GM21423 (cell line): Measurements from ENCODE around the gene SIPA1.

Source experiments
- ATAC-seq: cut with Tn5 transposase; IDR thresholded peaks from one replicate; pipeline ENCODE4 v1.9.1; 2021; ENCODE audit warnings: mild to moderate bottlenecking, moderate library complexity; ENCODE audit not compliant: unreplicated experiment

The SIPA1 gene

GRCh38 chr11:65637794-65638419, at the start of gene SIPA1:
TSS of gene SIPA1 (plus strand) at chr11:65638101. CDS start at chr11:65640922, 2,821 bp downstream.
- peak; percentile 32 for ATAC-seq

GRCh38 chr11:65588199-65589054, 49.5 kb upstream of the SIPA1 start:
- ATAC-seq, result peak; percentile 75

DNA sequence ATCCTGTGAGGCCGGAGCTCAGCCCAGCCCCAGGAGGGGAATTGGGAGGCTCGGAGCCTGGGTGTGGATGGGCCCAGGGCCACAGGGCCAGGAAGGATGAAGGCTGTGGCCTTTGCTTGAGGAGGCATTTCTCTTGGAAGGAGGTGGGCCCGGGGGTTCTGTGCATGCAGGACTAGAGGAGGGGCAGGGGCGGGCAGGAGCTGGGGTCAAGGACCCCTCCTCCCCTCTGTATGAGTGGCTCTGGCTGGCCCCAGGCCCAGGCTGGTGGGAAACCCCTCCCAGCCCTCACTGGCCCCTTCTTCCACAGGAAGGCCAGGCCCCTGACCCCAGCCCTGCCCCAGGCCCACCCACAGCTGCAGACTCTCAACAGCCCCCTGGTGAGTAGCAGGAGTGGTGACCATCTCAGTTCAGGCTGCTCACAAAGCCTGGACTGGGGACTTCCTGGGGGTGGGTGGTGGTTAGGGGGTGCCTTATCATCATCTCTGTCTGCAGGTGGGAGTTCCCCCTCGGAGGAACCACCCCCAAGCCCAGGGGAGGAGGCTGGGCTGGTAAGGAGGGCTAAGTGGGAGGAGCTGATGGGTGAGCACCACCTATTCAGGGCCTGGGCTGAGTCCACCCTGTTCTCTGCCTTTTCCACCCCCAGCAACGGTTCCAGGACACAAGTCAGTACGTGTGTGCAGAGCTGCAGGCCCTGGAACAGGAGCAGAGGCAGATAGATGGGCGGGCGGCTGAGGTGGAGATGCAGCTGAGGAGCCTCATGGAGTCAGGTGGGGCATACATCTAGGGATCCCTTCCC, 48.3 kb upstream of the SIPA1 start:
- no peak for ATAC-seq

- no peak for ATAC-seq
Measured at GRCh38 chr11:65590240-65590738, 47.6 kb upstream of the SIPA1 start.

- no peak for ATAC-seq
Measured at GRCh38 chr11:65591939-65592857, 45.7 kb upstream of the SIPA1 start.

DNA sequence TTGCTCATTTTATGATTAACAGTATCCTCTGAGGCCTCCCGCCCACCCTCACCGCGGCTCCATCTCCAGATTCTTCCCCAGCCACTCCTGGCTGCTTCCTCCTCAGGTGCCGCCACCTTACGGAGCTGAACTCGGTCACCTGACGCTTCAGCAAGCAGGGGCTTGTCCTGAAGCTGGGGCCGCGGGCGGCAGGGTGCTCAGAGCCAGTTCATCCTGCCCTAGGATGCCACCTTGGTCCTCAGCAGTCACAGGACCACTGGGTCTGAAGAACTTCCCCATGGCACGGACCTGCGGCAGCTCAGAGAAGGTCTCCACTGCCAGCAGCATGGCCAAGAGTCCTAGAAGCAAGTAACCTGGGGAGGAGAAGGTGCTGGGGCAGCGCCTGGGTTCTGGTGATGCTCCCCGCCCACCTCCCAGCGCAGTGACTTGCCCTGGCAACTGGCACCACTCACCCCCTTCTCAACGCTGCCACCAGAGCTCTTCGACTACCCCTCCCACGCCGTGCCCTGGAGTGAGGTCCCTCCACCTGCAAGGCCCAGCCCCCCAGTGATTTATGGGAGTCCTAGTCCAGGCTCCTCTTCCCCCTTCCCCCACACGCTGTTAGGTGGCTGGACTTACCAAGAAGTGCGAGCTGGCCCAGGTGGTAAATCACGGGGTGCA, 44.9 kb upstream of the SIPA1 start:
- no peak for ATAC-seq

DNA sequence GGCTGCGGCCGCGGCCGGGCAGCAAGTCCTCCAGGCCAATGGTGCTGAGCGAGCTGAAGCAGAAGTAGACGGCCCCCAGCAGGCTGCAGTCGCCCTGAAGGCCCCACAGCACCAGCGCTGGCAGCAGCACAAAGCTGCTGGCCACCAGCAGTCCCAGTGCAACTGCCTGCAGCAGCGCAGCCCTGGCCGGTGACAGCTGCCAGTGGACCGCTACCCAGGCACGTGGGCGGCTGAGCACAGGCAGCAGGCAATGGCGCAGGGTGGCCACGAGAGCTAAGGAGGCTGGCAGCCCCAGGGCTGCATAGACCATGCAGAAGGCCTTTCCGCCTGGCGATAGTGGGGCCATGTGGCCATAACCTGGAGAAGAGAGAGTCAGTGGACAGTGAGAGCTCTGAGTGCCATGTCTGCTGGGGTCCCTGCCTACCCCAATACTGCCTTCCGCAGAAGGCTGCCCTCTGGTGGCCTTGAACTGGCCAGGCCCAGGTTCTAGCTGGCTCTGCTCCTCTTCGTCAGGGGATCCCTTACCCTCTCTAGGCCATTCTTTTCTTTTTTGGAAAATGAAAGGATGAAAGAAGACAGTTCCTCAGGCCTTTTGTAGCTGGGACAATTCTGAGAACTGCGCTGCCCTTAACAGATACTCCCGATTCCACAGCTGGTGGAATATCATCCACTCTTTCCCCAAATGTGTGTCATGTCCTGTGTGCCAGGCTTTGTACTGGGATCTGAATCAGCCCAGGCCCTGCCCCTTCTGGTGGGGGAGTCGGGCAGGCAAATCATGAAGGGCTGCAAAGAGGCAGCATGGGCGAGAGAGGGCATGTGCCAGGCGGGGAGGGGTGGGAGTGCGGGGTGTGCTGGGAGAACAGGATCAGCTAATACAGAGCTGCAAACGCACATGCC, 44.1 kb upstream of the SIPA1 start:
- ATAC-seq, result no peak

DNA sequence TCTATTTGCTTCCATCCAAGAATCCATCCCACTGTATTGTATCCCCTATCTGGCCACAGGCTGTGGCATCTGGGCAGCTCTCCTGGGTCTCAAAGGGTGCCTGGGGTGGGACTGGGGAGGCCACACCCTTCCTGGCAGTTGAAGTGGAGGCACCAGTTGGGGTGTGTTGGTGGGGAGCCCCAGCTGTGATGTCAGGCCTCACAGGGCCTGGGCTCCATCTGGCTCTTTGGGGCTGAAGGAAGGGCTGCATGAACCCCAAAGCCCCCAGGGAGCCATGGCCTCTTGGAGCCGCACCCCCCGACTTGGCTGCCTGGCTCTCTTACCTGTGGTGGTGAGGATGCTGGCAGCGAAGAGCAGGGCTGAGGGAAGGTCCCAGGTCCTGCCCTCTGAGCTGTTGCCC, 42.8 kb upstream of the SIPA1 start:
- no peak for ATAC-seq

- no peak for ATAC-seq
Measured at GRCh38 chr11:65595543-65596281, 42.2 kb upstream of the SIPA1 start, which contains the start of gene KCNK7. TSS of gene KCNK7 (minus strand) at chr11:65595800. CDS start at chr11:65595772, 28 bp downstream.

DNA sequence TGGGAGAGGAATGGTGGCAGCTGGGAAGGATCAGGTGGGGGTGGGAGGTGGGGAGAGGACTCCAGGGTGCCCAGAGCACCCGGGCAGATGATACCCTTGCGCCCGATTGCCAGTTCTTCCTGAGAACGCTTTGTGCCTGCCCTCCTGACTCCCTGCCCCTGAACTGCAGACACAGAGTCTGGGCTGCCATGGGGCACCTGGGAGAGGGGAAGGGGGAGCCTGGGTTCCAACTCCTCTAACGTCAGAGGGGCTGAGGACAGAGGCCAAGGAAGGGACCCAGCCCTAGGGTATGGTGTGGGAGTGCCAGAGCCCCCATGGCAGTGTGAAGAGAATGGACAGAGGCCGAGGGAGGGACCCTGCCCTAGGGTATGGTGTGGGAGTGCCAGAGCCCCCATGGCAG, 41.4 kb upstream of the SIPA1 start:
- no peak for ATAC-seq

- ATAC-seq, result no peak
Measured at GRCh38 chr11:65598258-65598699, 39.6 kb upstream of the SIPA1 start.

- ATAC-seq, result no peak
Measured at GRCh38 chr11:65599216-65599954, 38.5 kb upstream of the SIPA1 start.

- no peak for ATAC-seq
Measured at GRCh38 chr11:65599955-65600246, 38.0 kb upstream of the SIPA1 start.

- ATAC-seq, result no peak
Measured at GRCh38 chr11:65604258-65604657, 33.6 kb upstream of the SIPA1 start.

- ATAC-seq, result no peak
Measured at GRCh38 chr11:65606876-65607613, 30.9 kb upstream of the SIPA1 start.

DNA sequence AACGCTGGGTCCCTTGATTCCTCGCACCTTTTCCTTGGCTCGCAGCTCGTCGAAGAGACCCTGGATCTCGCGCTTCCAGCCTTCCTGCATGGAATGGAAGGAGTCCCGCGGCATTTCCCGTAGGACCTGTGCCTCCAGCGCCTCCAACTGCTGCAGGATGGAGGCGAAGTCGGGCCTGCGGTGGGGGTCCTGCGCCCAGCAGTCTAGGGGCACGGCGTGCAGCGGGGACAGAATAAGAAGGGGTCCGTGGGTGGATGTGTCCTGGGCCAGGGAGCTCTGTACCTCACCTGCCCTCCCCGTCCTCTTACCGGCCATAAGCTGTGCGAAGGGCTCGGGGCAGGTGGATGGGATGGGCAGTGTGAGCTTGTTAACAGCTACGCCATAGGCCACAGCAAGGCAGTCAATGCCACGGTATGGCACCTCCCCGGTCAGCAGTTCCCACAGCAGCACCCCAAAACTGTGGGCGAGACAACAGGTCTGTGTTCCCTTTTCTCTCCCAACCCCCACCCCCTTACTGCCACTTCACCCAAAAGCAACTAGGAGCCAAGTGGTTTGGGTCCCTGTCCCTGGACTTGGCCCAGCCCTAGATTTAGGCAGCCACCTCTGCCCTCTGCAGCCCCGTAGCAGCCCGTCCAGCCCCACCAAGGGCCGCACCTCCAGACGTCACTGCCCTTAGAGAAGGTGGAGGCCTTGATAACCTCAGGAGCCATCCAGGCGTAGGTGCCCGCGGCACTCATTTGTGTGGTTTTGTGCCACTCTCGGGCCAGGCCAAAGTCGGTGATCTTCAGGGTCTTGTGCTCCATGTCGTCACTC, 30.1 kb upstream of the SIPA1 start:
- ATAC-seq, result no peak
